ENCODE measurements around the gene KRT9.

- no peak for TF ChIP-seq CTCF (IDR thresholded peaks at IDR 0.05)
- TF ChIP-seq POLR2A (IDR thresholded peaks at IDR 0.05) = no peak
Observed at GRCh38 chr17:41600318-41600717, 28.5 kb upstream of the KRT9 start.

Measured in adrenal gland (tissue), 5 donors.